H9 (cell line): ENCODE results near the gene SYT9. TPM values are rescaled to one million over a fixed set of nuclear protein-coding genes. Genes with fewer than 3 reads are reported as not detected.

ENCODE experiments used
- DNase-seq: peaks from one replicate; pipeline ENCODE4 v3.0.0-alpha.2; 2017
- H2AFZ ChIP-seq: one replicate; pipeline ENCODE4 v1.6.1; 2013; ENCODE audit warnings: mild to moderate bottlenecking, low read length, control low read depth, moderate library complexity
- H2AK5ac ChIP-seq: 2 replicates; pipeline ENCODE4 v1.6.1; 2013; ENCODE audit warnings: low read length, control low read depth, mixed read lengths; ENCODE audit not compliant: insufficient read length
- H2BK120ac ChIP-seq: one replicate; pipeline ENCODE4 v1.6.1; 2013; ENCODE audit warnings: low read depth, mild to moderate bottlenecking, low read length, control low read depth, inconsistent platforms; ENCODE audit not compliant: poor library complexity, severe bottlenecking
- H2BK12ac ChIP-seq: 2 replicates; pipeline ENCODE4 v1.6.1; 2013; ENCODE audit warnings: low read length, control low read depth, mixed read lengths, low read depth; ENCODE audit not compliant: insufficient read length
- H2BK15ac ChIP-seq: 2 replicates; pipeline ENCODE4 v1.6.1; 2013; ENCODE audit warnings: low read depth, low read length, control low read depth
- H2BK20ac ChIP-seq: one replicate; pipeline ENCODE4 v1.6.1; 2013; ENCODE audit warnings: low read depth, mild to moderate bottlenecking, low read length, control low read depth, inconsistent platforms; ENCODE audit not compliant: poor library complexity, severe bottlenecking
- H2BK5ac ChIP-seq: 2 replicates; pipeline ENCODE4 v1.6.1; 2013; ENCODE audit warnings: low read length, control low read depth, mixed read lengths; ENCODE audit not compliant: insufficient read length
- H3K14ac ChIP-seq: 2 replicates; pipeline ENCODE4 v1.6.1; 2013; ENCODE audit warnings: low read length, control low read depth; ENCODE audit not compliant: insufficient read depth
- H3K18ac ChIP-seq: 2 replicates; pipeline ENCODE4 v1.6.1; 2013; ENCODE audit warnings: low read depth, mild to moderate bottlenecking, mixed read lengths, low read length, control low read depth; ENCODE audit not compliant: insufficient read length
- H3K23ac ChIP-seq: 2 replicates; pipeline ENCODE4 v1.6.1; 2013; ENCODE audit warnings: low read length, control low read depth, mixed read lengths, low read depth; ENCODE audit not compliant: insufficient read length
- H3K23me2 ChIP-seq: 2 replicates; pipeline ENCODE4 v1.6.1; 2013; ENCODE audit warnings: low read depth, mild to moderate bottlenecking, mixed read lengths, low read length, control low read depth; ENCODE audit not compliant: insufficient read length, poor library complexity, severe bottlenecking
- H3K27ac ChIP-seq: 2 replicates; pipeline ENCODE4 v1.5.1; 2013; ENCODE audit warnings: low read length, control low read depth, mixed read lengths, low read depth; ENCODE audit not compliant: insufficient read length
- H3K27me3 ChIP-seq: 2 replicates; pipeline ENCODE4 v1.6.1; 2013; ENCODE audit warnings: low read length, control low read depth, inconsistent platforms; ENCODE audit not compliant: insufficient read depth
- H3K4ac ChIP-seq: 2 replicates; pipeline ENCODE4 v1.6.1; 2013; ENCODE audit warnings: low read depth, mild to moderate bottlenecking, control low read depth, inconsistent platforms, low read length, moderate library complexity
- H3K4me1 ChIP-seq: 2 replicates; pipeline ENCODE4 v1.6.1; 2013; ENCODE audit warnings: low read length, control low read depth, inconsistent platforms; ENCODE audit not compliant: insufficient read depth
- H3K4me2 ChIP-seq: 2 replicates; pipeline ENCODE4 v1.6.1; 2013; ENCODE audit warnings: low read length, control low read depth, mixed read lengths; ENCODE audit not compliant: insufficient read length, insufficient read depth
- H3K56ac ChIP-seq: 2 replicates; pipeline ENCODE4 v1.6.1; 2013; ENCODE audit warnings: low read depth, mild to moderate bottlenecking, mixed read lengths, low read length, control low read depth; ENCODE audit not compliant: insufficient read length
- H3K79me1 ChIP-seq: 2 replicates; pipeline ENCODE4 v1.6.1; 2013; ENCODE audit warnings: low read depth, mild to moderate bottlenecking, moderate library complexity, low read length, control low read depth, inconsistent platforms; ENCODE audit not compliant: insufficient read depth, poor library complexity, severe bottlenecking
- H3K79me2 ChIP-seq: 2 replicates; pipeline ENCODE4 v1.6.1; 2013; ENCODE audit warnings: low read length, control low read depth, inconsistent platforms; ENCODE audit not compliant: insufficient read depth
- H3K9ac ChIP-seq: 2 replicates; pipeline ENCODE4 v1.6.1; 2013; ENCODE audit warnings: low read length, control low read depth, mixed read lengths; ENCODE audit not compliant: insufficient read length; ENCODE audit errors: extremely low read depth
- H3K9me3 ChIP-seq: one replicate; pipeline ENCODE4 v1.6.1; 2013; ENCODE audit warnings: low read depth, low read length, inconsistent platforms; ENCODE audit not compliant: control insufficient read depth
- H3T11ph ChIP-seq: one replicate; pipeline ENCODE4 v1.6.1; 2013; ENCODE audit warnings: mild to moderate bottlenecking, low read length, control low read depth, inconsistent platforms
- H4K20me1 ChIP-seq: one replicate; pipeline ENCODE4 v1.6.1; 2013; ENCODE audit not compliant: control insufficient read depth, insufficient read length, insufficient read depth
- H4K5ac ChIP-seq: 2 replicates; pipeline ENCODE4 v1.6.1; 2013; ENCODE audit warnings: low read depth, mild to moderate bottlenecking, mixed read lengths, low read length, control low read depth; ENCODE audit not compliant: insufficient read length
- H4K8ac ChIP-seq: replicated peaks from 2 replicates; pipeline ENCODE4 v1.6.1; 2013; ENCODE audit warnings: low read length, control low read depth, mixed read lengths, low read depth; ENCODE audit not compliant: insufficient read length
- H4K91ac ChIP-seq: 2 replicates; pipeline ENCODE4 v1.6.1; 2013; ENCODE audit warnings: low read depth, mild to moderate bottlenecking, moderate library complexity, mixed read lengths, low read length, control low read depth; ENCODE audit not compliant: insufficient read length
- H3K27ac Mint-ChIP-seq, 3 experiments: 2 replicates in 2 of 3; 3 replicates in 1 of 3; pipeline ENCODE4 v1.8.0; 2020 to 2021; ENCODE audit warnings: mixed read lengths in 3 of 3, mild to moderate bottlenecking in 1 of 3, moderate library complexity in 1 of 3
- H3K27me3 Mint-ChIP-seq: 2 replicates; pipeline ENCODE4 v1.8.0; 2021; ENCODE audit warnings: low read depth, mild to moderate bottlenecking, moderate library complexity, mixed read lengths
- H3K36me3 Mint-ChIP-seq, 3 experiments: 2 replicates in 2 of 3; 3 replicates in 1 of 3; pipeline ENCODE4 v1.8.0; 2020 to 2021; ENCODE audit warnings: low read depth in 3 of 3, mixed read lengths in 3 of 3; ENCODE audit not compliant: insufficient read depth in 1 of 3
- H3K4me1 Mint-ChIP-seq, 2 experiments: 2 replicates each; pipeline ENCODE4 v1.8.0; 2020; ENCODE audit warnings: mixed read lengths in 2 of 2
- H3K4me3 Mint-ChIP-seq, 2 experiments: 2 replicates in 1 of 2; 3 replicates in 1 of 2; pipeline ENCODE4 v1.8.0; 2020 to 2021; ENCODE audit warnings: mild to moderate bottlenecking in 2 of 2, mixed read lengths in 2 of 2, moderate library complexity in 1 of 2
- H3K9me3 Mint-ChIP-seq, 2 experiments: 2 replicates in 1 of 2; 3 replicates in 1 of 2; pipeline ENCODE4 v1.8.0; 2020; ENCODE audit warnings: mild to moderate bottlenecking in 2 of 2, mixed read lengths in 2 of 2, moderate library complexity in 1 of 2
- CTCF ChIP-seq: fragments of 200-600 bp; sonication (generic); conservative IDR thresholded peaks from 3 replicates; pipeline ENCODE4 v1.8.0; 2021; ENCODE audit warnings: antibody characterized with exemption, mild to moderate bottlenecking
- WGBS: extraction: QIAGEN DNeasy Blood & Tissue Kit; methylation state at CpG from one replicate; pipeline ENCODE4 v1.1.7; 2013; ENCODE audit warnings: missing lambda C conversion rate, low lambda C conversion rate, mixed read lengths; ENCODE audit not compliant: insufficient read length; ENCODE audit errors: extremely low coverage; 5-methylcytosine and 5-hydroxymethylcytosine counted together
- total RNA-seq: library from RNA; stranded (reverse); gene quantifications from 2 replicates; pipeline ENCODE4 v1.2.1, GENCODE V29; 2021

Gene SYT9
- total RNA-seq, 1 experiment from 2014 or later = 0.63 TPM

- no peak for TF ChIP-seq CTCF
- no CpG with 5 or more reads among the region's 4 CpGs for WGBS
These were observed 244.3 kb downstream of the SYT9 start for GRCh38 chr11:7495882-7496551.

More at GRCh38 chr11:7495882-7496551, 244.3 kb downstream of the SYT9 start:
- no peaks in the 10 kb centered on the region for H3K79me2 ChIP-seq
- no peak overlapping the region for H3K27ac ChIP-seq
- H3K23me2 ChIP-seq = peaks cover 2% of the 10 kb centered on the region
- H3K4me2 ChIP-seq = no peak overlapping the region
- no peaks in the 10 kb centered on the region for H3K79me1 ChIP-seq
- no peak overlapping the region for H2AFZ ChIP-seq
- no peak overlapping the region for H2BK5ac ChIP-seq
- no peak overlapping the region for H3T11ph ChIP-seq
- H3K56ac ChIP-seq = peak overlapping the region; percentile 24
- H4K5ac ChIP-seq = no peak overlapping the region
- no peaks in the 10 kb centered on the region for H3K9me3 ChIP-seq
- no peak overlapping the region for H2BK120ac ChIP-seq
- H3K14ac ChIP-seq = no peak overlapping the region
- H3K23ac ChIP-seq = no peak overlapping the region
- no peak overlapping the region for H3K18ac ChIP-seq
- Mint-ChIP-seq H3K9me3 (no peaks in the 10 kb centered on the region), H3K4me3 (no peak overlapping the region), H3K36me3 (no peaks in the 10 kb centered on the region), H3K27me3 (no peaks in the 10 kb centered on the region), H3K27ac (peak overlapping the region in 1 of 3 experiments; percentile 6; a peak in 1 of 7 replicates), H3K4me1 (peaks cover 17 to 20% of the 10 kb centered on the region in 2 experiments)
- no peak overlapping the region for H2AK5ac ChIP-seq
- no peak overlapping the region for H3K9ac ChIP-seq
- no peak overlapping the region for H2BK12ac ChIP-seq
- H4K8ac ChIP-seq = no peak overlapping the region
- H2BK20ac ChIP-seq = no peak overlapping the region
- H4K91ac ChIP-seq = no peak overlapping the region
- no peak for DNase-seq
- no peaks in the 10 kb centered on the region for H3K27me3 ChIP-seq
- H2BK15ac ChIP-seq = no peak overlapping the region
- no peaks in the 10 kb centered on the region; the same call in 1 of the 2 replicates for H3K4me1 ChIP-seq
- no peaks in the 10 kb centered on the region for H4K20me1 ChIP-seq
- no peak overlapping the region for H3K4ac ChIP-seq
